Activated T-cell treated with anti-CD3 and anti-CD28 coated beads, Interleukin-2, amount 50 U/mL, for 1 hour (primary cell): ENCODE results near the gene ATRNL1.
"Not testable (repeated sequence)": the region's sequence is repeated elsewhere in the genome, so short reads cannot be mapped to it uniquely, and the experiment has no call there.

Experiments
- DNase-seq: peaks from one replicate; pipeline ENCODE4 v3.0.0-alpha.2; 2020

Gene ATRNL1

DNA sequence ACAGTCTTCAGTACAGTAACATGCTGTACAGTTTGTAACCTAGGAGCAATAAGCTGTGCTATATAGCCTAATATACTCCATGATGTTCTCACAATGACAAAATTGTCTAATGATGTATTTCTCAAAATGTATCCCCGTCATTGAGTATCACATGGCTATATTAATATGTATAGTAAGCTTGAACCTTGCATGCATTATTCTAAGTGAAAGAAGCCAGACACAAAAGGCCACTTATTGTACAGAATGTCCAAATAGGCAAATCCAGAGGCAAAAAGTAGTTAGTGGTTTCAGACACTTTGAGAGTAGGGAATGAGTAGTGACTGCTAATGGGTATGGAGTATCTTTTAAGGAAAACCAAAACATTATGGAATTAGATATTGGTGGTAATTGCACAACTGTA, 545.1 kb downstream of the ATRNL1 start:
- DNase-seq: no peak

DNA sequence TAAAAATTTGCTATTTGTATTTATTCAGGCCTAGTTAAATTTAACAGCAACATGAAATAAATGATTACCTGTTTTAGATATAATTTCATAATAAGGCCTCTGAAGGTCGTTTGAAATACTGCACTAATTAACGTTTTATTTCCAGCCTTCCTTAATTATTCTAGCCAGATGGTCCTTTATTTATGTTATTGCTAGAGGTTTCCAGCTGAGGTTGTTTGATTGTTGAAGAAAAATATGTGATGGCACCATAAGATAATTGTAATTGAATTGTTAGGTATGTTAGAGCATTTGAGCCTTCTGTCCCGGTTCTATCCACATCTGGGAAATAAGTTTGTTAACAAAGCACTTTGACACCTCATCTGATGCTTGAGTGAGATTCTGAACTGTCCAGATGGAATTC, 556.1 kb downstream of the ATRNL1 start:
- DNase-seq: no peak

DNA sequence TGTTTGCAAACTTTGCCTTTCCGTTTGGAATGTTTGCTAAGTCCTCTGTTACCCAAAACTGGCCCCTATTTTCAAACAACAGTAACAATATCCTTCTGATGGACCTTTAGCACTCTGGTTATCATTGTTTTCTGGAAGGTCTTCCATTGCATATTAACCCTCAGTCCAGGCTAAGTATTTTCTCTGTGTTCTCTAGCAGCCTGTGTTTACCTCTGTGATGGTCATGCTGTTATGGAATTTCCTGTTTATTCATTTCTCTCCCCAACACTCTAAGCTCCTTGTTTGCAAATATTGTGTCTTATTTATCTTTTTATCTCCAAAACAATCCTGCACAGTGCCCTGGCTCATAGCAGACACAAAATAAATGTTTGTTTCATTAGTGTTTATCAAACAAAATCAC, 560.3 kb downstream of the ATRNL1 start:
- no peak for DNase-seq

DNA sequence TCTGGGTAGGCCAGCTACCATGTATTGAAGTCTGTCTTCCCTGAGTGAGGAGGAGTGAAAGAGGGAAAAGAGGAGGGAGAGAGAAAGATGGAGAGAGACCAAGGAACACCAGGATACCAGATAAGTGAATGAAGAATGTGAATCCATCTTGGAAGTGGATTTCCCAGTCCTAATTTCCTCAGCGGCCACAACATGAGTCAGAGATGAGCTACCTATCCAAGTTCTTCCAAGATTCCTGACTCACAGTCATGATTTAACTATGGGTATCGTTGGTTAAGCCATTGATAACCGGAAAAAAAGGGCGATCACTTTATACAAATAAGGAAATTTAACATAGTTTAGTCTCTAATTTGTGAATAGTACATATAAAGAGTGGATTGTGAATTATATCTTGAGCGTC, 561.8 kb downstream of the ATRNL1 start:
- no peak for DNase-seq

DNA sequence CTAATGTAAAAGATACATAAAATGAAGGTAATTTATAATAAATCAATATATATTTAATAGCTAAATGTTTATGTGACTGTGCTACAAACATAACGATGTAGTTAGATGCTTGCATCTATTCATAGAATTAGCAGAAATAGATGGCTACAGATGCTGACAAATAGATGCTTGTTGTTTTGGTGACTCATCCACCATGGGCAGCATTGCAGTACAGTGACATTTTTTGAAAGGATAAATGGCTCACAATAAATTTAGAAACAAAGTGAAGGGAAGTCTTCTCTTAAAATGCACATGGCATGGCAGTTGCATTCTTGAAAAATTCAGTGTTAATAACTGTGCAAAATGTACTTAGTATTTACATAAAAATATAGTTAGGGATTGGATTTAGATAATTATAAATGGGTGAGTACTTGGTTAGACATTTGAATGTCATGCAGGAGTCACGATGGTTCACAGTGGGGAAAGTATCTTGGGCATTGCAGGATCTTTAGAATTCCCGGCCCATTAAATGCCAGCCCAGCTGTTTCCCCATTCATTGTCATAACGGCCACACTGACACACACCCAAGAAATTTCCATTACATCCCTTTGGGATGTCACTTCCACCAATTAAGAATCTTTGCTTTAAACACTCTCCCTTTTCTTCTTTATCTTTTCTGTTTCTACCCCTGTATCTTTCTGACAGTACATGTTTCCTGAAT, 564.1 kb downstream of the ATRNL1 start:
- DNase-seq: no peak

DNA sequence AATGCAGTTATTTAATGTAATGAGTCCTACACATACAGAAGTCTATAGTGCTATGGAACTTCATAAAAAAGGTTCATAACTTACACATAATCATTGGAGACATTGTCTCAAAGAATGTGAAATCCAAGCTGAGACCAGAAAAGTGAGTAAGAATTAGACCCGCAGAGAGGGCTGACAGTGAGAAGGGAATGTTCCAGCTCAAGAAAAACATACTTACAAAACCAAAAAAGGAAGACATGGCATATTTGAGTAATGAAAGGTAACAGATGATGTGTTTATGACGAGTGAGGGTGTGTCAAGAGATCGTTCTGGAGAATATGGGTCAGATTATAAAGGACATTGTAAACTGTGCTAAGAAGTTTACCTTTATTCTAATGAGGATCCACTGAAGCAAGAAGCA, 566.5 kb downstream of the ATRNL1 start:
- no peak for DNase-seq

DNA sequence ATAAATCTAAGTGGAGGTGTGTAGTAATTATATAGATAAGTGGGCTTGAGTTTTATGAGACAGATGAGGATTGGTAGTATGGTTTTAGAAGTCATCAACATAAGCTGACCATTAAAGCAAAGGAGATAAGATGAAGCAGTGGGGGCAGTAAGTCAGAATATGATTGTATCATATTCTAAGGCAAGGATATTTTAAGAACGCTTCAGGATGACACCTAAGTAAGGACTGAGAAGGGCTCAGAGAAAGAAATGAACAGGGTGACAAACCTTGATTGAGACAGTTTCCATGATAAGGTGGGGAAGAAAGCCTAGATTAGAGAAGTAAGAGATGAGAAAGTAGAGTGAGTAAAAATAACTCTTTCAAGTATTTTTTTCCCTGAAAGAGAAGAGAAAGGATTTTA, 567.2 kb downstream of the ATRNL1 start:
- no peak for DNase-seq

DNA sequence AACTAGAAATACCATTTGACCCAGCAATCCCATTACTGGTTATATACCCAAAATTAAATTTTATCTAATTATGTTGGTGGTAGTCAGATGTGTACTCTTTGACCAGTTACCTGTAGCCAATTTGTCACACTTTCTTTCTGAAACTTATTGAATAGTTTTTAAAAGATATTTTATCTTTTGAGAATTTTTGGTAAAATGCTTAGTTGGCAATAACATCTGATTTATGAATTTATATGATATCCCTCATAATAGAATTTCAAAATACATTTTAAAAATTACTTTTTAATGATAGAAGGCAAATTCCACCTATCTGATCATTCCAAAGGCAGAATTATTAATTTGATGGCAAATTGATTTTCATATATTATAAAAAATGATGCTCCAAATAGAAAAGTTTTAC, 569.3 kb downstream of the ATRNL1 start:
- DNase-seq: no peak

DNA sequence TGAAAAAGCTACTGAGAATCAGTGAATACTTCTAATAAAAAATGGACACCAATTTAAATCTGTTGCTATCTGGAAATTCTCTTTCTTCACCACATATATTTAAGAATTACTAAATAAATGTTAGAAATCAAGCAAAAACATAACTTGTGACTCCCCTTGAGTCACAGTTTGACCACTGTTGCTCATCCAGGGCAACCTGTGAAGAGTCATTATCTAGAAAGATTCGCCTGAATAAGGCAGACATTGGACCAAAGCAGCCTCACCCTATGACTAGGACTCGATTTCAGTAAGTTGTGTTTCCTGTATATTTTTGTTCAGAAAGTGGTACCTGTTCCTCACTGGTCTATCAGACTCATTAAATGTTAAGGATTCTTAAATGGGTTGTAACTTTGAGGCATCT, 572.4 kb downstream of the ATRNL1 start:
- no peak for DNase-seq

DNA sequence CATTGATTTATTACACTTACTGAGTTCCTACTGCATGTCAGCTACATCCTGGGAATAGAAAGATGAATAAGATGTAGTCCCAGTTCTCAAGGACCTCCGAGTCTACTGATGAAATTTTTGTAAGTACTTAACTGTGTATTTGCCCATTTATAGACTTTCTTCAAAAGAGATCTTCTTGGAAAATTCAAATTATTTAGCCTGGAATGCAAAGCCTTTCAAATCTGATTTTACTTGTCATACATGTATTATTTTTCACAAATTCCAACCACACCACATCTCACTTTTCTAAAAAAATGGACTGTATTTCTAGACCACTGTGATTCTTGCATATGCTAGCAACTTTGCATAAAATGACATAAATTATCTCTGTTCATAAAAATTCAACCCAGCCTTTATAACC, 581.3 kb downstream of the ATRNL1 start:
- no peak for DNase-seq

DNA sequence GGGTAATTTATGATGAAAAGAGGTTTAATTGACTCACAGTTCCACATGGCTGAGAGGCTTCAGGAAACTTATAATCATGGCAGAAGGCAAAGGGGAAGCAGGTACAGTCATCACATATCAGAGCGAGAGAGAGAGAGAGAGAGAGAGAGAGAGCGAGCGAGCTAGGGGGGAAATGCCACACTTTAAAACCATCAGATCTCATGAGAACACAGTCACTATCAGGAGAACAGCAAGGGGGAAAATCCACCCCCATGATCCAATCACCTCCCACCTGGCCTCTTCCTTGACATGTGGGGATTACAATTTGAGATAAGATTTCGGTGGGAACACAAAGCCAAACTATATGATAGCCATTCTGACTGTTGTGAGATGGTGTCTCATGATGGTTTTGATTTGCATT, 603.6 kb downstream of the ATRNL1 start:
- no peak for DNase-seq

DNA sequence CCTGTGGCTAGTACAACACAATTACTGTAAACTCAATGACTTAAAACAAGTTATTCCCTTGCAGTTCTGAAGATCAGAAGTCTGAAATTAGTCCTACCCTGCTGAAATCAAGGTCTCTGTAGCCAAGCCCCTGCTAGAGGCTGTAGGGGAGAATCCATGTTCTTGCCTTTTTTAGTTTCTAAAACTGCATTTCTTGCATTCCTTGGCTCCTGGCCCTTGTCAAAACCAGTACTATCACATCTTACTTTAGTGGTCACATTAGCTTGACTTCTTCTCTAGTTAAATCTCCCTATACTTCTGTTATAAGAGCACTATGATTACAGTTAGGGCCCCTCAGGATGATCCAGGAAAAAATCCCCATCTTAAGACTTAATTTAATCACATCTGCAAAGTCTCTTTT, 612.9 kb downstream of the ATRNL1 start:
- no peak for DNase-seq

DNA sequence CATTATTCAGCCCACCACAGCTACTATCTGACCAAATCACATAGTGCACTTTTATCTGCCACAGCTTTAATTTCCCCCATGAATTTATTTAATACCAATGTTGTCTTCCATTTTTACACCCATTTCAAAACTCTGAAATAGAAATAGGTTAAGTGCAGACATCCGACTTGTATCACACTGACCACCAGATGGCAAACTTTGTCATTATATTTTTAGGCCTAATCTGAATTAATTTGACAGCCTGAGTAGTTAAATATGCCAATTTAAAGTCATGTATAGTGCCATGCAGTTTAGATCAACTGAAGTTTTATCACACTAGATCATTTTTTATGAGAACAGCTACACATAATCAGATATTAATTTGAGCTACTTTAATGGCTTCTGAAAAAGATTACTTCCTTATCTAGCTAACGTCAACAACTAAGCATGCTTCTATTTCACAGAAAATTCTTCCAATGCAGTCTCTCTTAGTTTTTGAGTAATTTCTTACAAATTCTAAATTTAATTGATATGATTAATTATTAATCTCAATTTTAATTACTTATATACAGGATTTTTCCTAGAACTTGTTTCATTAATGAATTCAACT, 613.4 kb downstream of the ATRNL1 start:
- no peak for DNase-seq

DNA sequence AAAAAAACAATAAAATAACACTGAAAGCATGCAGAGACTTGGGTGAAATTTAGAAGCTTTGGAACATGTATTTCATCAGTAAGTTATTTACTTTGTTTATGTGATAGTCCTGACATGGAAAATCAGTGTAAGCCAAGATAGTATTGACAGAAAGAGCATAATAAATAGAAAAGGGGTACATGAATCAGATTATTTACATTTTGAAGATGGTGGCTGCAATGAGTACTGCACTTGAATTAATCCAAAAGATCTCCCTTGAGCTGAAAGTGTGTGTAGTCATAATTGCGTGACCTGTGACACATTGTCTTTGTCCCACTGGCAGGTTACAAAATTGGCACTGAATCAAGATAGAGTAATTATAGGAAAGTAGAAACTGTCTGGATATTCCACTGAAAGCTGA, 617.0 kb downstream of the ATRNL1 start:
- DNase-seq: no peak

DNA sequence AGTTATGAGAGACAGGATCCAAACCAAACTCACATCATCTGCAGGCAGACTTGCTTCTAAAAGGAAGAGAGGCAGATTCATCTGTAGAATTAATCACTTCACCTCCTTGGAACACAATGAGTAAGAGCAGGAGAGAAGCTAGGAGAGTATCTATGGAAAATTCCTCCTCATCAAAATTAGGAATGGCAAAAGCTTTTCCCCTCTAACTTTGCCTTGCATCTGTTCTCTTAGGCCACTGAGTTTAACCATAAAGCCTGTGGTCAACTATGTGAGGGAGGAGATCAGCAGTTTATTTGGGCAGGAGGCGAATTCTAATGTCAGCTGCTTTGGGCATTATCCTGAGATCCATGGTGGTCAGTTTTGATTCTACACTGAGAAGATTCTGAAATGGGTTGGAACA, 618.1 kb downstream of the ATRNL1 start:
- DNase-seq: no peak

DNA sequence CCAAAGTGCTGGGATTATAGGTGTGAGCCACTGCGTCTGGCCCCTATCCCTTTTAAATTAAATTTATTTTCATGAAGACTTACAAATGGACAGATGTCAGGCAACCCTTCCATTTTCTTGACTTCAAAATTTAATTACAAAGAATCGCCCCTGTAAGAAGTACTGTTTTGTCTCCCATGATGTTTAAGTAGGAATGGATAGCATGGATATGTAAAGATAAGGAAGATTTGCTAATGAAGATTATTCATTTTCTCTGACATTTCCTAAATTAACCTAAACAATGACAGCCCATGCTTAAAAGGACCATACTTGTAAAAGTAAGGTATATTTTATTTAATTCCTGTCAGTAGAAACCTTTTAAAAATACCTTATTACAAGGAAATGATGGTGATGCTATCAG, 627.0 kb downstream of the ATRNL1 start:
- DNase-seq: no peak

DNA sequence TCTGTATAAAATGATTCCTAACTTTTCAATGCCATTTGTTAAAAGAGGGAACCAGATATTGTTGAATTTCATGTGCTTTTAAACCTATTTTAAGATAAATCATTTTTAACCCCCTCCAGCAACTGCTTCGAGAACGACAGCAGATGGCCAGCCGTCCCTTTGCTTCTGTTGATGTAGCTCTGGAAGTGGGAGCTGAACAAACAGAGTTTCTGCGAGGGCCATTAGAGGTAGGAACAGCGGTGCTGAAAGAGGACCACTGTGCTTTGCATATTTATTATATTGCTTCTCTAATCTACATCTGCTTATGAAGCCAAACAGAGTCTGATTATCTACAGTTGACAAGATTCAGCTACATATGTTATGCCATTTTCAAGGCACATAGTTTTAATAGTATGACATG, 634.0 kb downstream of the ATRNL1 start:
- no peak for DNase-seq

DNA sequence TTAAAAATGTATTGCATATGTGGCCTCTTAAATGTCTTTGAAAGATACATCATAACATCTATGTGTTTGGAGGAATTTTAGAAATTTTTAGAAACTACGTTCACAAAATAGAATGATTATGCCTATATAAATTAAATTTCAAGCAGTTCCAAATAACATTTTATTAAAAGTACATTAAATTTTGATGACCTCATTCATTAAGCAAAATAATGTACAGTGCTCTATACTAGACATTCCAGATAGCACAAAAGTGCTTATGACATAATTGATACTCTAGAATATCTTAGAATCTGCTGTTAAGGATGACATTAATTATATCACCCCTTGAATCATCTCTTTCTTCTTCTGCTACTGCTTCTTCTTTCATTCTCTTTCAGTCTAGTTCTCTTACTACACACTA, 650.9 kb downstream of the ATRNL1 start:
- no peak for DNase-seq

DNA sequence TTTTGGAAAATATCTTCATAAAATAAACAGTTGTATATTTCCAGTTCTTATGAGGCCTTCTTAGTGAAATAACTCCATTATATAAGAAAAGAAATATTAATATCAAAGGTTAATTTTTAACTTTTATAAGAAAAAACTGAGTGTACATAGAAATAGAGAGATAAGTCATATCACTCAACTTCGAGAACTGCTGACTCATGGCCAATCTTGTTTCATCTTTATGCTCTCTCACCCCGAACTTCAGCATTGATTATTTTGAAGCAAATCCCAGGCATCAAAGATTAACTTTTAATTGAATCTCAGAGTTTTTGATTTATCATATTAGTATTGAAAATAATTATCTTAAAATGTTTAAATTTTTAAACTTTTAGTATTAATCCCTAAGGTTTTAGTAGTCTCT, 652.8 kb downstream of the ATRNL1 start:
- no peak for DNase-seq

DNA sequence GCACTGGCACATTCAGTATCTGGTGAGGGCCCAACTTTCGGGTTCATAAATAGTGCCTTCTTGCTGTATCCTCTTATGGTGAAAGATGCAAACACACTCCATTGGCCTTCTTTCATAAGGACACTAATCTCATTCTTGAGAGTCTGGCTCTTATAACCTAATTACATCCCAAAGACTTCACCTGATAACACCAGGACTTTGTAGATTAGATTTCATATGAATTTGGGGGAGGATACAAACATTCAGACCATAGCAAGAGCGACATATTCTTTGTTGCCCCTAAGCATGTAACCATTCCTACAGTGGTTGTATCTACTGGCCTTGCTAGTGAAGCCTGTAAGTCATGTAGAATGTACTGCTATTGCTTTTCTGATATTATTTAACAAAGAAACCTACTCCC, 654.6 kb downstream of the ATRNL1 start:
- no peak for DNase-seq

DNA sequence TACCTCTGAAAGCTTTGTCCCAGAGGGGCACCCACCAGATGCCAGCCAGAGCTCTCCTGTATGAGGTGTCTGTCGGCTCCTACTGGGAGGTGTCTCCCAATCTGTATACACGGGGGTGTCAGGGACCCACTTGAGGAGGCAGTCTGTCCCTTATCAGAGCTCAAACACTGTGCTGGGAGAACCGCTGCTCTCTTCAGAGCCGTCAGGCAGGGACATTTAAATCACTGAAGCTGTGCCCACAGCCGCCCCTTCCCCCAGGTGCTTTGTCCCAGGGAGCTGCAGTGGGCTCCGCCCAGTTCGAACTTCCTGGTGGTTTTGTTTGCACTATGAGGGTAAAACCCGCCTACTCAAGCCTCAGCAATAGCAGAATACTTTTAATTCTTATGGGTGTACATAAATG, 665.3 kb downstream of the ATRNL1 start:
- DNase-seq: not testable (repeated sequence)

DNA sequence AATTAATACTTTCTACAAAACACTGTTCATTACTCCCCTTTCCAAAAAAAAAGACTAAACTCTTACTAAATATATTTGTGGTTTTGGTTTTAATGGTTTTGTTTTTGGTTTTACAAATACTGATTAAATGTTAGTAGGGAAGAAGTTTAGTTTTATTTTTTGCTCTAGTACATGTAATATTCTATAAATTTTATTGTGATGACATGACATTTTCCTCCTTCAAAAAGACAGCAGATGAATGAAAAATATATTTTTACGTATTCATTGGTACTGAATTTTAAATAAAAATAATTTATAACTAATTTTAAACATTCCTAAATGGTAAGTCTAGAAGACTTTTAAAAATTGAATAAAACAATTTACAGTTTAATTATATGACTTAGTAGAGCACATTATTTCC, 667.0 kb downstream of the ATRNL1 start:
- no peak for DNase-seq

DNA sequence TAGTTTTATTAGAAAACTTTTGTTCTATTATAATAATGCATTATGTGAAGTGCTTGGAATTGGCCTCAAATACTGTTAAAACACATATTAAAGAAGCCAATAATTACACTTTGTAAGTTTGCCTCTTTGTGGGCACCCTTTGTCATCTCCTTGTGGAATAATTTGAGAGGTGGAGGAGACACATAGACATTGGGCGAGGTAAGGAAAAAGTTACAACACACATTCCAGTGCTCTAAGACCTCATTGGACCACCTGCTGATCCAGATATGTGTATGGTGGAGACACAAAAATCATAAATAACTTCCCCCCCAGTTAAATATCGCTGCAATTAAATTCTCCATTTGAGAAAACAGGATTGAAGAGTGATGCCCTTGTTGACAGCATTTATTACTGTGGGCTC, 668.0 kb downstream of the ATRNL1 start:
- no peak for DNase-seq

DNA sequence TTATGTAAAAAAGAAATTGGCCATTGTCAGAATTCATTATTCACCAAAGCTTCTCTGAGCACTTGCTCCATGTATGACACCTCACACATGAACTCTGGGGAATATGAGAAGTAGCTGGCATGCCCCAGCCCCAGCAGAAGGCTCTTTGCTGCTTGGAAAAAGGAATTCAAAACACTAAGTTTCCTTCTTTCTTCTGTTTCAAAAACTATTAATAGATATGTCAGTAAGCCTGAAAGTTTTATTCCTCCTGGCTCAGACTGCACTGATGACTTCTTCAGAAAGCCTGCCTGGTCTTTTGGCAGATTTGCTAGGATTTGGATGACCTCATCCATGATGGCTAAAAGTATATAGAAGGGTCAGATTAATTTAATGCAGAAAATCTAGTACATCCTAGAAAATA, 668.9 kb downstream of the ATRNL1 start:
- no peak for DNase-seq

DNA sequence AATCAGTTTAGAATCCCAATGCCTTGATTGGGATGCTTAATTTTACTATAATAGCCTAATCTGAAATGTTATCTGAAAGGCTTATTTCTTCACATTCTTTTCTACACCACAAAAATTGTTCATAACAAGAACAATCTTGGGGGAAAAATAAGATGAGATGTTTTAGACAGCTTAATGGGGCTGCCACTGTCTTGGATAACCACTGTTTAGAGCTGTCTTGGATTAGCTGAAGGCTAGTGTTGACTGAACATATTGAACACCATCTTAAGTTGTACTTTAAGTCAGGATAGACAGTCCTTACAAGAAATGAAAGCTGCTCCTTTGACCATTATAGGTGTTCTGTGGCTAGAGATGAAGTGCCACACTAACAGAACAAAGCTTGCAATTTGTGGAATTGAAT, 678.6 kb downstream of the ATRNL1 start:
- no peak for DNase-seq
